ENCODE measurements around the gene SH3BP2.

DNA sequence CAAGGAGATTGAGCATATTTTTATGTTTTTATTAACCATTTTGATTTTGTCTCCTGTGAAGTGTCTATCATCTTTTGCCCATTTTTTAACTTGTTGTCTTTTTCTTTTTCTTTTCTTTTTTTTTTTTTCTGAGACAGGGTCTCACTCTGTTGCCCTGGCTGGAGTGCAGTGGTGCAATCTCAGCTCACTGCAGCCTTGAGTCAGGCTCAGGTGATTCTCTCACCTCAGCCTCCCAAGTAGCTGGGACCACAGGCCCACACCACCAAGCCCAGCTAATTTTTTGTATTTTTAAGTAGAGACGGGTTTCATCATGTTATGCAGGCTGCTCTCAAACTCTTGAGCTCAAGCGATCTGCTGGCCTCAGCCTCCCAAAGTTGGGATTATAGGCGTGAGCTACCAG lies 46.2 kb downstream of the SH3BP2 start:
- TF ChIP-seq, protein P1, sequence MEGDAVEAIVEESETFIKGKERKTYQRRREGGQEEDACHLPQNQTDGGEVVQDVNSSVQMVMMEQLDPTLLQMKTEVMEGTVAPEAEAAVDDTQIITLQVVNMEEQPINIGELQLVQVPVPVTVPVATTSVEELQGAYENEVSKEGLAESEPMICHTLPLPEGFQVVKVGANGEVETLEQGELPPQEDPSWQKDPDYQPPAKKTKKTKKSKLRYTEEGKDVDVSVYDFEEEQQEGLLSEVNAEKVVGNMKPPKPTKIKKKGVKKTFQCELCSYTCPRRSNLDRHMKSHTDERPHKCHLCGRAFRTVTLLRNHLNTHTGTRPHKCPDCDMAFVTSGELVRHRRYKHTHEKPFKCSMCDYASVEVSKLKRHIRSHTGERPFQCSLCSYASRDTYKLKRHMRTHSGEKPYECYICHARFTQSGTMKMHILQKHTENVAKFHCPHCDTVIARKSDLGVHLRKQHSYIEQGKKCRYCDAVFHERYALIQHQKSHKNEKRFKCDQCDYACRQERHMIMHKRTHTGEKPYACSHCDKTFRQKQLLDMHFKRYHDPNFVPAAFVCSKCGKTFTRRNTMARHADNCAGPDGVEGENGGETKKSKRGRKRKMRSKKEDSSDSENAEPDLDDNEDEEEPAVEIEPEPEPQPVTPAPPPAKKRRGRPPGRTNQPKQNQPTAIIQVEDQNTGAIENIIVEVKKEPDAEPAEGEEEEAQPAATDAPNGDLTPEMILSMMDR (IDR thresholded peaks at IDR 0.05) = no peak
- no peak for TF ChIP-seq POLR2A (IDR thresholded peaks at IDR 0.05)

All from Peyer's patch (tissue), 4 donors.